PC-3 (cell line): ENCODE results near the gene ATP1A2. TPM values are rescaled to one million over a fixed set of nuclear protein-coding genes. Genes with fewer than 3 reads are reported as not detected.

ENCODE experiments used
- ATAC-seq: fragments of 200-7000 bp; cut with Tn5 transposase; 2 replicates; pipeline ENCODE4 v1.9.1; 2020; ENCODE audit warnings: mild to moderate bottlenecking, moderate library complexity
- BruUV-seq: library from RNA; stranded (reverse); fragments of 400-500 nt; replicated peaks from 2 replicates; lab custom pipeline; 2021; lab: Mats Ljungman, UMichigan
- CTCF ChIA-PET: fragments of 300-600 bp; sonication (Branson Sonifier 250); formaldehyde crosslinking; loops from one replicate; lab custom pipeline; 2022; ENCODE audit warnings: antibody characterized with exemption; lab: Charles Lee
- POLR2A ChIA-PET: fragments of 300-600 bp; sonication (Branson Sonifier 250); formaldehyde crosslinking; loops from one replicate; lab custom pipeline; 2022; ENCODE audit warnings: antibody characterized with exemption; ENCODE audit not compliant: unreplicated experiment; lab: Charles Lee
- DNase-seq: peaks from one replicate; pipeline ENCODE4 v3.0.0-alpha.2; 2015
- H2AFZ ChIP-seq: fragments of 300-600 bp; sonication (generic); 2 replicates; pipeline ENCODE4 v1.6.0; 2016; ENCODE audit warnings: antibody characterized with exemption, low read length
- H3F3A ChIP-seq: fragments of 300-600 bp; sonication (generic); one replicate; pipeline ENCODE4 v1.6.0; 2017; ENCODE audit warnings: antibody characterized with exemption, low read length, control low read depth, mild to moderate bottlenecking; ENCODE audit not compliant: unreplicated experiment
- H3K27ac ChIP-seq: fragments of 300-600 bp; sonication (generic); 2 replicates; pipeline ENCODE4 v1.5.1; 2016; ENCODE audit warnings: mild to moderate bottlenecking, low read length
- H3K27me3 ChIP-seq: fragments of 300-600 bp; sonication (generic); 2 replicates; pipeline ENCODE4 v1.6.1; 2016; ENCODE audit warnings: low read length, mixed read lengths
- H3K36me3 ChIP-seq: fragments of 300-600 bp; sonication (generic); 2 replicates; pipeline ENCODE4 v1.6.1; 2016; ENCODE audit warnings: low read depth, mixed run types, low read length, mixed read lengths
- H3K4me1 ChIP-seq: fragments of 300-600 bp; sonication (generic); 2 replicates; pipeline ENCODE4 v1.5.1; 2016; ENCODE audit warnings: low read length; ENCODE audit not compliant: insufficient read depth
- H3K4me2 ChIP-seq: fragments of 300-600 bp; sonication (generic); 2 replicates; pipeline ENCODE4 v1.6.0; 2016; ENCODE audit warnings: low read length
- H3K4me3 ChIP-seq: fragments of 300-600 bp; sonication (generic); 2 replicates; pipeline ENCODE4 v1.5.1; 2016; ENCODE audit warnings: mild to moderate bottlenecking, low read length, mixed read lengths
- H3K79me2 ChIP-seq: fragments of 300-600 bp; sonication (generic); 2 replicates; pipeline ENCODE4 v1.6.1; 2017; ENCODE audit warnings: low read length, mixed read lengths
- H3K9ac ChIP-seq: fragments of 300-600 bp; sonication (generic); 2 replicates; pipeline ENCODE4 v1.6.0; 2016; ENCODE audit warnings: mild to moderate bottlenecking, low read length
- H3K9me2 ChIP-seq: fragments of 300-600 bp; sonication (generic); replicated peaks from 2 replicates; pipeline ENCODE4 v1.6.1; 2016; ENCODE audit warnings: mixed run types, low read length, mixed read lengths
- H3K9me3 ChIP-seq: fragments of 300-600 bp; sonication (generic); 2 replicates; pipeline ENCODE4 v1.6.1; 2016; ENCODE audit warnings: low read length, mixed read lengths
- H4K20me1 ChIP-seq: fragments of 300-600 bp; sonication (generic); 2 replicates; pipeline ENCODE4 v1.6.1; 2016; ENCODE audit warnings: low read length, mixed read lengths
- CTCF ChIP-seq: fragments of 300-600 bp; sonication (generic); conservative IDR thresholded peaks from 2 replicates; pipeline ENCODE4 v1.5.1; 2017; ENCODE audit warnings: antibody characterized with exemption, low read depth, mild to moderate bottlenecking, low read length
- EZH2 ChIP-seq: fragments of 300-600 bp; sonication (generic); IDR thresholded peaks from one replicate; pipeline ENCODE4 v1.6.1; 2017; ENCODE audit warnings: antibody characterized with exemption, mild to moderate bottlenecking, low read length; ENCODE audit not compliant: unreplicated experiment
- EZH2phosphoT487 ChIP-seq: fragments of 300-600 bp; sonication (generic); IDR thresholded peaks from 2 replicates; pipeline ENCODE4 v1.6.1; 2018; ENCODE audit warnings: mild to moderate bottlenecking, antibody characterized with exemption, low read length, borderline replicate concordance
- intact Hi-C: fragments of 100-400 bp; cut with micrococcal nuclease; formaldehyde crosslinking; loops from 2 replicates; pipeline ENCODE4 v1.9.0; 2023
- total RNA-seq: library from RNA; depleted of rRNA; stranded (reverse); fragments of >200 nt; gene quantifications from 2 replicates; pipeline ENCODE4 v1.2.3, GENCODE V29; 2014

Gene ATP1A2
- total RNA-seq, 1 experiment from 2014 or later = not detected

DNA sequence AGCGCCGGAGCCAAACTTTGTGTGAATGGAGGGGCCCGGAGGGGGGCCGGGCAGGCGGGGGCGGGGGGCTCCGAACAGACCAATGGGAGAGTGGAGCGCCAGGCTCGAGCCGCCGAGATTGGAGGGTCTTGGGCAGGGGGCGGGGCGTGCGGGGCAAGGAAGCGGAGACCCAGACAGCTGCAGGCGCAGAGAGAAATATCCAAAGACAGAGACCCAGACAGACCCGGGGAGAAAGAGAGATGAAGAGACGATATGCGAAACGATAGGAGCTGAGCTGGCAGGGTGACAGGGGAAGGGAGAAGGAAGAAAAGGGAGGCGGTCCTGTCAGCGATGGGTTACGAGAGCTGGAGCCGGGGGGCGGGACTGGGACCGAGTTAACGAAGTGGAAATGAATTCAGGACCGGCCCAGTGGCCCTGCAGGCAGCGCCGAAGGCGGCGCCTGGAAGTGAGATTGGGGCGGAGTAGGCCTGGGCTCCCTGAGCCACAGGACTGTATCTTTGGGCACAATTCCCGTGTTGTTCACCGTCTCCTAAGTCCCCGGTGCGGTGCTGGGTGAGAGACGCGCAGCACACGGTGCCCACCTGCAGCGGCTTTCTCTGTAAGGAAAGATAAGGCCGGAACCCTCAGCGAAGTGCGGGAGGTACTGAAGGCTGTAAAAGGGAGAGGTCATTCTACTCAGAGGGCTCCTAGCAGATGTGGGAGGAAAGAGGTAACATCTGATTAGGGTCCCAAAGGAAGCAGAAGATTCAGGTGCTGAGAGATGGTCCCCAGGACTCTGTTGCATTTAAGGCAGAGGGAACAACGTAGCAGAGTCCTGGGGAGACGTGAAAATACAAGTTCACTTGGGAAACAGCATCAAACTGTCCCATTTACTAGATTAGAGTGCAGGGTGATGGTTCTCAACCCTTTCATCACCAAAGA is 45.1 kb upstream of the ATP1A2 start:
- no peaks in the 10 kb centered on the region for H3K9me3 ChIP-seq
- no peak overlapping the region for H3K27ac ChIP-seq
- H3K4me1 ChIP-seq = 0 out of 2 replicates have a peak, but pooled peaks cover 5% of the 10 kb centered on the region
- BruUV-seq = no TSS peak
- H3K4me2 ChIP-seq = peak overlapping the region; percentile 91
- no peak overlapping the region for H3K9ac ChIP-seq
- H3K9me2 ChIP-seq = no peaks in the 10 kb centered on the region
- H3K27me3 ChIP-seq = peaks cover 53% of the 10 kb centered on the region
- H3K36me3 ChIP-seq = no peaks in the 10 kb centered on the region
- intact Hi-C loops = no loop called here
- TF ChIP-seq EZH2phosphoT487 (no peak), EZH2 (no peak), CTCF (no peak)
- ChIA-PET CTCF (interaction anchor here (0.6 kb wide), 1 partner anchor 294 kb away, joined by 5 read pairs; no protein-coding TSS in a partner anchor), POLR2A (interaction anchor here (0.6 kb wide), 1 partner anchor 44 kb away, joined by 3 read pairs; no protein-coding TSS in a partner anchor)
- no peaks in the 10 kb centered on the region for H3F3A ChIP-seq
- no peaks in the 10 kb centered on the region for H4K20me1 ChIP-seq
- DNase-seq (peak; percentile 59), ATAC-seq (peak; percentile 91)
- no peaks in the 10 kb centered on the region for H3K79me2 ChIP-seq
- peak overlapping the region; percentile 83 for H2AFZ ChIP-seq
- peak overlapping the region; percentile 68 for H3K4me3 ChIP-seq

DNA sequence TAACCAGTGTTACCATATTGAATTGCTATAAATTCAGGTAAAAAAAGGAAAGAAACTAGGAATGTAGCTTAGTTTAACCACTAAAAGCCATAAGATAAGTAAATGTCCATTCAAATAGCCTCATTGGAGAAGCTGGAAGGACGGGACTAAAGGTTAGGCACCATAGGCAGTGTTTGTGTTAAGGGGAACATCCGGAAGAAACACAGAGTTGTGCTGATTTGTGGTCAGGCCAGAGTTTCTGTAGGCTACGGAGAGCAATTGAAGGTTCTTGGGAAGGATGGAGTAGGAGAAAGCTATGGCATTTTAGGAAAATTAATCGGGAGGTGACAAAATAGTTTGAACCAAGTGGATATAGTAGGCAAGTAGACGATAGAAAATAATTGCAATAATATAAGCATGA is 44.3 kb upstream of the ATP1A2 start:
- Histone ChIP-seq H4K20me1 (no peaks in the 10 kb centered on the region), H3K79me2 (no peaks in the 10 kb centered on the region), H3K27me3 (peaks cover 55% of the 10 kb centered on the region), H3K9ac (no peak overlapping the region), H3K9me3 (no peaks in the 10 kb centered on the region), H3K4me3 (no peak overlapping the region), H3F3A (no peaks in the 10 kb centered on the region), H3K9me2 (no peaks in the 10 kb centered on the region), H2AFZ (no peak overlapping the region), H3K27ac (no peak overlapping the region), H3K36me3 (no peaks in the 10 kb centered on the region), H3K4me1 (0 out of 2 replicates have a peak, but pooled peaks cover 5% of the 10 kb centered on the region), H3K4me2 (no peak overlapping the region)
- ChIA-PET CTCF (interaction anchor here (0.6 kb wide), 1 partner anchor 273 kb away, joined by 3 read pairs; no protein-coding TSS in a partner anchor), POLR2A (interaction anchor here (0.6 kb wide), 1 partner anchor 44 kb away, joined by 3 read pairs; no protein-coding TSS in a partner anchor)
- BruUV-seq = no TSS peak
- intact Hi-C loops = no loop called here
- TF ChIP-seq EZH2 (no peak), EZH2phosphoT487 (no peak), CTCF (no peak)
- no peak for ATAC-seq
- DNase-seq = no peak
